A673 (cell line): ENCODE measurements around the gene TRPC4AP. TPM values are rescaled to one million over a fixed set of nuclear protein-coding genes. Genes with fewer than 3 reads are reported as not detected.
A peak's percentile ranks its signal among the peaks of the same experiment; 100 is the strongest.

ENCODE experiments used
- BruUV-seq: library from RNA; stranded (reverse); fragments of 400-500 nt; replicated peaks from 2 replicates; lab custom pipeline; 2021; lab: Mats Ljungman, UMichigan
- CTCF ChIA-PET: fragments of 300-600 bp; sonication (Branson Sonifier 250); formaldehyde crosslinking; loops from one replicate; lab custom pipeline; 2022; ENCODE audit warnings: antibody characterized with exemption; lab: Charles Lee
- POLR2A ChIA-PET: fragments of 300-600 bp; sonication (Branson Sonifier 250); formaldehyde crosslinking; loops from one replicate; lab custom pipeline; 2022; ENCODE audit warnings: antibody characterized with exemption; ENCODE audit not compliant: low non-redundant PET; lab: Charles Lee
- DNase-seq: peaks from one replicate; pipeline ENCODE4 v3.0.0-alpha.2; 2015; ENCODE audit warnings: low spot score
- H3K27ac ChIP-seq: fragments of 200-600 bp; sonication (generic); 2 replicates; pipeline ENCODE4 v1.5.1; 2016; ENCODE audit warnings: mixed run types, low read depth, mild to moderate bottlenecking, mixed read lengths, antibody characterized with exemption, low read length; ENCODE audit not compliant: poor library complexity, severe bottlenecking
- H3K27me3 ChIP-seq: fragments of 200-600 bp; sonication (generic); replicated peaks from 2 replicates; pipeline ENCODE4 v1.6.1; 2017; ENCODE audit warnings: mixed run types, low read depth, mild to moderate bottlenecking, mixed read lengths, antibody characterized with exemption, low read length; ENCODE audit not compliant: insufficient read depth, poor library complexity
- H3K36me3 ChIP-seq: fragments of 200-600 bp; sonication (generic); 2 replicates; pipeline ENCODE4 v1.6.1; 2016; ENCODE audit warnings: mixed run types, mild to moderate bottlenecking, mixed read lengths, antibody characterized with exemption, low read length; ENCODE audit not compliant: insufficient read depth, poor library complexity, severe bottlenecking
- H3K4me1 ChIP-seq: fragments of 200-600 bp; sonication (generic); 2 replicates; pipeline ENCODE4 v1.6.1; 2017; ENCODE audit warnings: mixed run types, mild to moderate bottlenecking, mixed read lengths, antibody characterized with exemption, low read length; ENCODE audit not compliant: insufficient read depth, poor library complexity, severe bottlenecking
- H3K4me3 ChIP-seq: fragments of 200-600 bp; sonication (generic); 2 replicates; pipeline ENCODE4 v1.5.1; 2016; ENCODE audit warnings: low read depth, mixed run types, mild to moderate bottlenecking, mixed read lengths, low read length; ENCODE audit not compliant: poor library complexity, severe bottlenecking
- H3K9me3 ChIP-seq: fragments of 200-600 bp; sonication (generic); 2 replicates; pipeline ENCODE4 v1.6.1; 2016; ENCODE audit warnings: mixed run types, low read depth, mild to moderate bottlenecking, mixed read lengths, antibody characterized with exemption, low read length; ENCODE audit not compliant: poor library complexity, severe bottlenecking
- EZH2 ChIP-seq: fragments of 200-600 bp; sonication (generic); IDR thresholded peaks from 2 replicates; pipeline ENCODE4 v1.6.1; 2017; ENCODE audit warnings: borderline replicate concordance, low read depth, mild to moderate bottlenecking, mixed read lengths, antibody characterized with exemption, low read length; ENCODE audit not compliant: poor library complexity, severe bottlenecking
- intact Hi-C: fragments of 100-400 bp; cut with micrococcal nuclease; formaldehyde crosslinking; loops from one replicate; pipeline ENCODE4 v1.10.0; 2022; ENCODE audit not compliant: unreplicated experiment
- total RNA-seq: library from RNA; stranded (reverse); gene quantifications from 2 replicates; pipeline ENCODE4 v1.2.3, GENCODE V29; 2021
- TF ChIP-seq, protein P1 (sequence below): fragments of 300-800, 200-600 bp; sonication (generic); conservative IDR thresholded peaks from 2 replicates; pipeline ENCODE4 v1.5.1; 2017; ENCODE audit warnings: low read depth, mild to moderate bottlenecking, antibody characterized with exemption, low read length, moderate library complexity, mixed read lengths

Gene TRPC4AP
- total RNA-seq, 1 experiment from 2014 or later = 34.6 TPM

DNA sequence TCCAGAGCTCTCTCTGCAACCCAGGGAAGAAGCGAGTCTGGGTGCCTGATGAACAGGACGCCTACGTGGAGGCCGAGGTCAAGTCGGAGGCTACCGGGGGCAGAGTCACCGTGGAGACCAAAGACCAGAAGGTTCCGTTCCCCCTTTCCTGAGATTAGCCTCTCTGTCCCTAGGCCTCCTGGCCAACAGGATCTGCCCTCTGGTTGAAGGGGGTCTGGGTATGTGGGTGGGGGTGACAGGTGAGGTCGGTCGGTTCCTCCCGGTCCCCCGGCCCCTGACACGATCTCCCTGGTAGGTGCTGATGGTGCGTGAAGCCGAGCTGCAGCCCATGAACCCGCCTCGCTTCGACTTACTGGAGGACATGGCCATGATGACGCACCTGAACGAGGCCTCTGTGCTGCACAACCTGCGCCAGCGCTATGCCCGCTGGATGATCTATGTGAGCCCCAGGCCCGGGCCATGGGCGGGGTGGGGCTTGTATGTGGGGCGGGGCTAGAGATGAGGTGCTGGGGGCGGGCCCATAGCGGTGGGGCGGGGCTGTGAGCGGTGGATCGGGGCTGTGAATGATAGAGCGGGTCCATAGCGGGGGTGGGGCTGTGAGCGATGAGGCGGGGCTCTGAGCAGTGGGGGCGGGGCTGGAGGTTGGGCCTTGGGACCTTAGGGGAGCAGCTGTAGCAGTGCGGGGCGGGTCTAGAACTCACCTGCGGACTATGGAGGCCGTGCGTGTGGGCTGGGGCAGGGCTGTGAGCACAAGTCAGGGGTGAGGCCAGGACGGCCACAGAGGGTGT lies 113.0 kb downstream of the TRPC4AP start:
- POLR2A ChIA-PET = no interaction called here
- Histone ChIP-seq H3K9me3 (no peaks in the 10 kb centered on the region), H3K36me3 (no peaks in the 10 kb centered on the region), H3K4me1 (no peaks in the 10 kb centered on the region), H3K27me3 (no peaks in the 10 kb centered on the region), H3K27ac (no peak overlapping the region), H3K4me3 (no peak overlapping the region)
- intact Hi-C loops = no loop called here
- TF ChIP-seq, protein P1, sequence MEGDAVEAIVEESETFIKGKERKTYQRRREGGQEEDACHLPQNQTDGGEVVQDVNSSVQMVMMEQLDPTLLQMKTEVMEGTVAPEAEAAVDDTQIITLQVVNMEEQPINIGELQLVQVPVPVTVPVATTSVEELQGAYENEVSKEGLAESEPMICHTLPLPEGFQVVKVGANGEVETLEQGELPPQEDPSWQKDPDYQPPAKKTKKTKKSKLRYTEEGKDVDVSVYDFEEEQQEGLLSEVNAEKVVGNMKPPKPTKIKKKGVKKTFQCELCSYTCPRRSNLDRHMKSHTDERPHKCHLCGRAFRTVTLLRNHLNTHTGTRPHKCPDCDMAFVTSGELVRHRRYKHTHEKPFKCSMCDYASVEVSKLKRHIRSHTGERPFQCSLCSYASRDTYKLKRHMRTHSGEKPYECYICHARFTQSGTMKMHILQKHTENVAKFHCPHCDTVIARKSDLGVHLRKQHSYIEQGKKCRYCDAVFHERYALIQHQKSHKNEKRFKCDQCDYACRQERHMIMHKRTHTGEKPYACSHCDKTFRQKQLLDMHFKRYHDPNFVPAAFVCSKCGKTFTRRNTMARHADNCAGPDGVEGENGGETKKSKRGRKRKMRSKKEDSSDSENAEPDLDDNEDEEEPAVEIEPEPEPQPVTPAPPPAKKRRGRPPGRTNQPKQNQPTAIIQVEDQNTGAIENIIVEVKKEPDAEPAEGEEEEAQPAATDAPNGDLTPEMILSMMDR = no peak
- TF ChIP-seq EZH2 = no peak
- CTCF ChIA-PET = no interaction called here
- no TSS peak for BruUV-seq
- DNase-seq = peak; percentile 15

DNA sequence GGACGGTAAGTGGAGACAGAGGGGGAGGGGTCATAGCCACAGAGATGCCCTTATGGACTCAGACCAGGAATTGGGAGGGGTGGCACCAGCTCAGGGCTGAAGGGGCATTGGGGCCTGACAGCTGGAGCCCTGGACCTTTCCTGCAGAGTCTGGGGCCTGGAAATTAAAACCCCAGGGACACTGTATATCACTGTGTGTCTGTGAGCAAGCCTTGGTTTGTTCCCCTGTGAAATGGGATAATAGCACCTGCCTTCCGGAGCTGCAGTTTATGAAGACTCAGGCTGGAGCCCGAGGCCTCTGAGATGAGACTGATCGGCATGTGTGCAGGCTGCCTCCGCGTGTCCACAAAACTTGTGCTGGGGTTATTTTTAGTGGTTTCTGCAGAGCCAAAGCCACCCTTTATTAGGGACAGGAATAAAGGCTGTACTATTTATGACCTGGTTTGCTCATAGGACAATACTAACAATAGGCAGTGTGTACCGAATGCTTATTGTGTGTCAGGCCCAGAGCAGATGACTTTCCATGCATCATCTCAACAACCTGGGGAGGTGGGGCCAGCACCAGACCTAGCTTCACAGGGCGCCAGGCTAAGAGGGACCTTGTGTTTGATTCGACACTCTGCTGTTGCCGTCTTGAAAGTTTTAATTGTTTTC lies 114.4 kb downstream of the TRPC4AP start:
- POLR2A ChIA-PET = no interaction called here
- TF ChIP-seq, protein P1 = no peak
- no peak for TF ChIP-seq EZH2
- BruUV-seq = no TSS peak
- intact Hi-C loops = no loop called here
- H3K27me3 ChIP-seq = no peaks in the 10 kb centered on the region
- CTCF ChIA-PET = no interaction called here
- no peaks in the 10 kb centered on the region for H3K9me3 ChIP-seq
- no peak overlapping the region for H3K4me3 ChIP-seq
- DNase-seq = no peak
- H3K36me3 ChIP-seq = no peaks in the 10 kb centered on the region
- no peaks in the 10 kb centered on the region for H3K4me1 ChIP-seq
- H3K27ac ChIP-seq = no peak overlapping the region

DNA sequence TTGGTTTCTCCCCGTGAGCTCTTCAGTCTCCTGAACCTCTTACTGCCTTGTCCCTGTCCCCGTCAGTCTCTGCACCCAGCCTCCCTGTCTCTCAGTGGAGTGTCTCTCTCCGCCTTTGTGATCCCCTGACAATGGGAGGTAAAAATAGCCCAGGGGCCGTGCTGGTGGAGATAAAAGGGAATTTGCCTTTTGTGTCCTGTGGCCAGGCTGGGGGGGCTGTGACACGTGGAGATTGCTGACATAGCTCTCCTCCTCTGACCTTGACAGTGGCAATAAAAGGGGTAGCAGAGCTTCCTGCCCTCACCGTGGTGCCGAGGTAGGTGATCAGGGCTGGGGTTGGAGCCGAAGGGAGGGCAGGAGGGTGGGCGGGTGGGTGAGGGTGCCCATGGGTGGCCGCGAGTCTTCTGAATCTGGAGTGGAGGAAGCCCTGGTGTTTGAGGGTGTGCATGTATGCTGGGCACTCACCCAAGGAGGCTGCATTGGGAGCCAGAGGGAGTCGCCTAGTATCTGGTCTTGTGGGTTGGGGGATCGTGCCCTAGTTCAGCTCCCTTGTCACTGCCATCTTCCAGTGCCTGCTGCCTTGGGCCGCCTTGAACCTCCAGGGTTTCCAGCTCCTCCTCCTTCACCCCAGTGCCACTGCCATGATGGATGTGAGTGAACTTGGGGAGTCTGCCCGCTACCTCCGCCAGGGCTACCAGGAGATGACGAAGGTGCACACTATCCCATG lies 115.1 kb downstream of the TRPC4AP start:
- BruUV-seq = no TSS peak
- no peaks in the 10 kb centered on the region for H3K36me3 ChIP-seq
- CTCF ChIA-PET = no interaction called here

More for the DNA sequence above, 115.1 kb downstream of the TRPC4AP start:
- no peak overlapping the region for H3K4me3 ChIP-seq
- no peak overlapping the region for H3K27ac ChIP-seq
- H3K4me1 ChIP-seq = no peaks in the 10 kb centered on the region
- no peak for DNase-seq
- intact Hi-C loops = no loop called here
- POLR2A ChIA-PET = no interaction called here
- TF ChIP-seq, protein P1 = no peak
- TF ChIP-seq EZH2 = no peak
- no peaks in the 10 kb centered on the region for H3K9me3 ChIP-seq
- H3K27me3 ChIP-seq = no peaks in the 10 kb centered on the region
